Effector memory CD8-positive, alpha-beta T cell (primary cell): Measurements from ENCODE around the gene HNRNPF.
A peak's percentile ranks its signal among the peaks of the same experiment; 100 is the strongest.
"Not testable (repeated sequence)": the region's sequence is repeated elsewhere in the genome, so short reads cannot be mapped to it uniquely, and the experiment has no call there.

ENCODE experiments used
- ATAC-seq: fragments of 150-1000 bp; cut with Tn5 transposase; replicated peaks from 2 replicates; pipeline ENCODE4 v1.10.0; 2021; ENCODE audit warnings: mild to moderate bottlenecking, moderate library complexity
- DNase-seq, 3 experiments: peaks; one replicate each; pipeline ENCODE4 v3.0.0; 2021
- H3K27ac Mint-ChIP-seq, 2 donors: one replicate each; pipeline ENCODE4 v1.8.0; 2022; ENCODE audit warnings: mild to moderate bottlenecking in 2 of 2, mixed read lengths in 2 of 2, moderate library complexity in 2 of 2
- H3K27me3 Mint-ChIP-seq, 2 donors: one replicate each; pipeline ENCODE4 v1.8.0; 2022; ENCODE audit warnings: mixed read lengths in 2 of 2
- H3K36me3 Mint-ChIP-seq: one replicate; pipeline ENCODE4 v1.8.0; 2022; ENCODE audit warnings: mild to moderate bottlenecking, moderate library complexity, mixed read lengths; ENCODE audit not compliant: insufficient read depth
- H3K4me1 Mint-ChIP-seq, 2 donors: one replicate each; pipeline ENCODE4 v1.8.0; 2022; ENCODE audit warnings: low read depth in 2 of 2, mixed read lengths in 2 of 2
- H3K4me3 Mint-ChIP-seq, 2 donors: one replicate each; pipeline ENCODE4 v1.8.0; 2022; ENCODE audit warnings: mild to moderate bottlenecking in 2 of 2, mixed read lengths in 2 of 2, moderate library complexity in 2 of 2
- H3K9me3 Mint-ChIP-seq, 2 donors: one replicate each; pipeline ENCODE4 v1.8.0; 2022; ENCODE audit warnings: mixed read lengths in 2 of 2
- total RNA-seq, 9 experiments: gene quantifications; one replicate each; lab custom pipeline; 2026; lab: John Stamatoyannopoulos, UW

HNRNPF gene, protein sequence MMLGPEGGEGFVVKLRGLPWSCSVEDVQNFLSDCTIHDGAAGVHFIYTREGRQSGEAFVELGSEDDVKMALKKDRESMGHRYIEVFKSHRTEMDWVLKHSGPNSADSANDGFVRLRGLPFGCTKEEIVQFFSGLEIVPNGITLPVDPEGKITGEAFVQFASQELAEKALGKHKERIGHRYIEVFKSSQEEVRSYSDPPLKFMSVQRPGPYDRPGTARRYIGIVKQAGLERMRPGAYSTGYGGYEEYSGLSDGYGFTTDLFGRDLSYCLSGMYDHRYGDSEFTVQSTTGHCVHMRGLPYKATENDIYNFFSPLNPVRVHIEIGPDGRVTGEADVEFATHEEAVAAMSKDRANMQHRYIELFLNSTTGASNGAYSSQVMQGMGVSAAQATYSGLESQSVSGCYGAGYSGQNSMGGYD
- 176 to 689 (median 355) reads per million in 9 experiments for total RNA-seq

DNA sequence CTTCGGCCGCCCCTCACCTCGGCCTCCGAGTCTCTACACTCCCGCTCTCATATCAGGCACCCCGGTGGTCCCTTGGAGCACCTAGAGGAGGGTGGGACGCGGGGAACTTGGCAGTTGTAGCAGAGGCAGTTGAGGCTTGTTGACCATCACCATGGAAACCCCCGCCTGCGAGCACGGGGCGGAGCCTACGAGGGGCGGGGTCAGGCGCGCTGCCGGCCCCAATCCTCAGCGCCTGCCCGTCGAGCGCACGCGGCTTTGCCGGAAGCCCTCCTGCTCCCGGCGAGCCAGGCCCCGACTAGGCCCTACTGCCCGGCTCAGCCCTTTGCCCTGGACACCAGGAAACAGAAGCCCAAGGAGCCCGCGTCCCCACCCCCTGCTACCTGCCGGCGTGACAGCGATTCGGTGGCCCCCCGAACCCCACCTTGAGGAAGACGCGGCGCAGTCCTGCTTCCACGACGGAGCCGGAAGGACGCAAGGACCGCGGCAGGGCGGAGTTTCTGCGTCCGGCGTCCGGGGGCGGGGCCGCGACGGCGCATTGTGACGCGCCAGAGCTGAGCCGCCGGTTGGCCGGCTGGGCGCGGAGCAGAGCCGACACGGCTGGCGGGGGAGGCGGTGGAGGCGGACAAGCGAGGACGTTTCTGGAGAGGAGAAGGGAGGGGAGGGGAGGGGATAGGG, at the start of gene HNRNPF:
Gene HNRNPF, minus strand, starts transcription at position 477 of the 675 bp plus-strand sequence. CDS start 21,302 bp downstream, outside the sequence.
- peak within 1 kb of the TSS; percentile 86 to 97 for H3K4me3 Mint-ChIP-seq
- ATAC-seq (peak; percentile 72), DNase-seq (peak; percentile 94 to 96 (median 96))
- H3K27me3 Mint-ChIP-seq, result no peaks in the 10 kb centered on the region
- no peaks in the 10 kb centered on the region for H3K9me3 Mint-ChIP-seq
- peak within 1 kb of the TSS; percentile 99 to 100 for H3K27ac Mint-ChIP-seq
- peaks cover 67% of the 10 kb centered on the region for H3K36me3 Mint-ChIP-seq
- H3K4me1 Mint-ChIP-seq, result peaks cover 30 to 34% of the 10 kb centered on the region in 2 donors

DNA sequence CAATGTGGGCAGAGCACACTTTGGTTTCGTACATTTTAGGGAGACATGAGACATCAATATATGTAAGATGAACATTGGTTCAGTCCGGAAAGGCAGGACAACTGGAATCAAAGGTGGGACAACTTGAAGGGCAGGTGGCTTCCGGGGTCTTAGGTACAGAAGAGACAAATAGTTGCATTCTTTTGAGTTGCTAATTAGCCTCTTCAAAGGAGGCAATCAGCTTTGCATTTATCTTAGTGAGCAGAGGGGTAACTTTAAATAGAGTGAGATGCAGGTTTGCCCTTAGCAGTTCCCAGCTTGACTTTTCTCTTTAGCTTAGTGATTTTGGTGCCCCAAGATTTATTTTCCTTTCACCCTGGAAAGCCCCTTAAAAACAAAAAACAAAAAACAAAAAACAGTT, 49.2 kb upstream of the HNRNPF start:
- ATAC-seq (no peak), DNase-seq (no peak)
- peak overlapping the region in 1 of 2 donors; percentile 98 for H3K27ac Mint-ChIP-seq
- no peaks in the 10 kb centered on the region for H3K27me3 Mint-ChIP-seq
- no peaks in the 10 kb centered on the region for H3K9me3 Mint-ChIP-seq
- no peak overlapping the region for H3K4me3 Mint-ChIP-seq
- peaks cover 31% of the 10 kb centered on the region for H3K36me3 Mint-ChIP-seq
- peaks cover 22 to 34% of the 10 kb centered on the region in 2 donors for H3K4me1 Mint-ChIP-seq

DNA sequence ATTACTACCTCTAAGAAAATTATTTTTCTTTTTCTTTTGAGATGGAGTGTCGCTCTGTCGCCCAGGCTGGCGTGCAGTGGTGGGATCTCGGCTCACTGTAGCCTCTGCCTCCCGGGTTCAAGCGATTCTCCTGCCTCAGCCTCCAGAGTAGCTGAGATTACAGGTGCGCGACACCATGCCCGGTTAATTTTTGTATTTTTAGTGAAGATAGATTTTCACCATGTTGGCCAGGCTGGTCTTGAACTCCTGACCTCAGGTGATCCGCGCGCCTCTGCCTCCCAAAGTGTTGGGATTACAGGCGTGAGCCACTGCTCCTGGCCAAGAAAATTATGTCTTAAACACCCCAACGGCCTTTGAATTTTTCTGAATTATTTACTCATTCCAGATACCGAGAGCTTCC, 47.6 kb upstream of the HNRNPF start:
- not testable (repeated sequence) for DNase-seq, ATAC-seq, H3K27me3 Mint-ChIP-seq, H3K9me3 Mint-ChIP-seq
- Mint-ChIP-seq H3K4me3 (peak overlapping the region in 1 of 2 donors; percentile 99), H3K36me3 (peaks cover 28% of the 10 kb centered on the region), H3K4me1 (peaks cover 34 to 44% of the 10 kb centered on the region in 2 donors), H3K27ac (peak overlapping the region; percentile 98 to 100)

GRCh38 chr10:43454025-43454424, 45.0 kb upstream of the HNRNPF start:
- Mint-ChIP-seq H3K27ac (peak overlapping the region; percentile 98 to 100), H3K4me1 (peaks cover 35 to 45% of the 10 kb centered on the region in 2 donors), H3K36me3 (peaks cover 28% of the 10 kb centered on the region), H3K4me3 (peak overlapping the region; percentile 95 to 99)
- not testable (repeated sequence) for DNase-seq, ATAC-seq, H3K9me3 Mint-ChIP-seq, H3K27me3 Mint-ChIP-seq

- Mint-ChIP-seq H3K4me3 (peak overlapping the region; percentile 71 to 72), H3K36me3 (peaks cover 28% of the 10 kb centered on the region), H3K27ac (peak overlapping the region; percentile 92 to 97), H3K4me1 (peaks cover 35 to 45% of the 10 kb centered on the region in 2 donors), H3K9me3 (no peaks in the 10 kb centered on the region), H3K27me3 (no peaks in the 10 kb centered on the region)
- DNase-seq (no peak), ATAC-seq (no peak)
Measured at GRCh38 chr10:43453266-43453831, 44.4 kb upstream of the HNRNPF start.

DNA sequence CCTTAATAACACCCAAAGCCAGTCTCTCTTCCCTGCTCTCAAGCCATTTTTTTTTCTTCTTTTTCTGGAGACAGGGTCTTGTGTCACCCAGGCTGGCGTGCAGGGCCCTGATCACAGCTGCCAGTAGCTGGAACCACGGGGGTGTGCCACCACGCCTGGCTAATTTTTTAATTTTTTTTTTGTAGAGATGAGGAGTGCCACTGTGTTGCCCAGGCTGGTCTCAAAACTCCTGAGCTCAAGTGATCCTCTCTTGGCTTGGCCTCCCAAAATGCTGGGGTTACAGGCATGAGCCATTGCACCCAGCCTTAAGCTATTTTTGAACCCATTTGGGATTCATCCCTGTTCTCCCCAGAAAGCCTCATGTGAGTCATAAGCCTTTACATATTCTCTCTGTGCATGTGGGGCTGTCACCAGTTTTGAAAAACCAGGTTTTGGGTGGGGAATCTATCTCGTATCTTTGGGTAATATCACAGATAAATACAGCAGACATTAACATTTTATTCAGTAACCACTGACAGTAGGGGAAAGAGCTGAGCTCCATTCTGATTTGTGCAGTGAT, 43.4 kb upstream of the HNRNPF start:
- Mint-ChIP-seq H3K27ac (peak overlapping the region; percentile 92 to 97), H3K4me3 (peak overlapping the region; percentile 71 to 72), H3K36me3 (peaks cover 28% of the 10 kb centered on the region), H3K4me1 (peaks cover 35 to 45% of the 10 kb centered on the region in 2 donors), H3K9me3 (no peaks in the 10 kb centered on the region), H3K27me3 (no peaks in the 10 kb centered on the region)
- no peak for DNase-seq
- ATAC-seq, result no peak

GRCh38 chr10:43448742-43449141, 39.8 kb upstream of the HNRNPF start:
- no peak overlapping the region for H3K27ac Mint-ChIP-seq
- no peaks in the 10 kb centered on the region for H3K9me3 Mint-ChIP-seq
- DNase-seq (no peak), ATAC-seq (no peak)
- peaks cover 22 to 25% of the 10 kb centered on the region in 2 donors for H3K4me1 Mint-ChIP-seq
- H3K27me3 Mint-ChIP-seq, result no peaks in the 10 kb centered on the region
- H3K36me3 Mint-ChIP-seq, result peaks cover 1% of the 10 kb centered on the region
- H3K4me3 Mint-ChIP-seq, result no peak overlapping the region

GRCh38 chr10:43446219-43447017, 37.4 kb upstream of the HNRNPF start:
- DNase-seq, H3K36me3 Mint-ChIP-seq, H3K4me1 Mint-ChIP-seq, H3K27me3 Mint-ChIP-seq, H3K9me3 Mint-ChIP-seq, H3K4me3 Mint-ChIP-seq, H3K27ac Mint-ChIP-seq, ATAC-seq: not testable (repeated sequence)

DNA sequence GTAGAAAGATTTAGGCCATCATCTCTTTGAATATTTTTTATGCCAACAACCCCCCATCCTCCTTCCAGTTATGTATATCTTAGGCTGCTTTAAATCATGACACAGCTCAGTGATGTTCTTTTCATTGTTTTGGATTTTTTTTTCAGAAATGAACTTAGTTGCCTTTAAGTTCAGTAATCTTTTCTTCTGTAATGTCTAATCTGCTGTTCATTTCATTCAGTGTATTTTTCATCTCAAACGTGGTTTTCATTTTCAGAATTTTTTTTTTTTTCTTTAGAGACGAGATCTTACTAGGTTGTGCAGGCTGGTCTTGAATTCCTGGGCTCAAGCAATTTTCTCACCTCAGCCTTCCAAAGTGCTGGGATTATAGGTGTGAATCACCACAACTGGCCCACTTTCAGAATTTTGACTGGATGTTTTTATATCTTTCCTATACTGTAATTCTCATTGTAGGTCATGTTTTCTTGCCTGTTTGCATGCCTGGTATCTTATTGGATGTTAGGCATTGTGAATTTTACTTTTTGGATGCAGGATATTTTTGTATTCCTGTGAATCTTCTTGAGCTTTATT, 36.0 kb upstream of the HNRNPF start:
- H3K27ac Mint-ChIP-seq, result peak overlapping the region; percentile 79 to 82
- H3K36me3 Mint-ChIP-seq, result peaks cover 2% of the 10 kb centered on the region
- ATAC-seq, result no peak
- no peak for DNase-seq
- H3K9me3 Mint-ChIP-seq, result no peaks in the 10 kb centered on the region
- H3K4me1 Mint-ChIP-seq, result peaks cover 0 to 4% of the 10 kb centered on the region in 2 donors
- no peaks in the 10 kb centered on the region for H3K27me3 Mint-ChIP-seq
- no peak overlapping the region for H3K4me3 Mint-ChIP-seq

- no peaks in the 10 kb centered on the region for H3K27me3 Mint-ChIP-seq
- DNase-seq (no peak), ATAC-seq (no peak)
- H3K4me1 Mint-ChIP-seq, result peaks cover 0 to 8% of the 10 kb centered on the region in 2 donors
- H3K9me3 Mint-ChIP-seq, result no peaks in the 10 kb centered on the region
- peak overlapping the region; percentile 18 to 41 for H3K4me3 Mint-ChIP-seq
- H3K36me3 Mint-ChIP-seq, result peaks cover 3% of the 10 kb centered on the region
- H3K27ac Mint-ChIP-seq, result peak overlapping the region; percentile 79 to 82
Measured at GRCh38 chr10:43444323-43444722, 35.3 kb upstream of the HNRNPF start.

DNA sequence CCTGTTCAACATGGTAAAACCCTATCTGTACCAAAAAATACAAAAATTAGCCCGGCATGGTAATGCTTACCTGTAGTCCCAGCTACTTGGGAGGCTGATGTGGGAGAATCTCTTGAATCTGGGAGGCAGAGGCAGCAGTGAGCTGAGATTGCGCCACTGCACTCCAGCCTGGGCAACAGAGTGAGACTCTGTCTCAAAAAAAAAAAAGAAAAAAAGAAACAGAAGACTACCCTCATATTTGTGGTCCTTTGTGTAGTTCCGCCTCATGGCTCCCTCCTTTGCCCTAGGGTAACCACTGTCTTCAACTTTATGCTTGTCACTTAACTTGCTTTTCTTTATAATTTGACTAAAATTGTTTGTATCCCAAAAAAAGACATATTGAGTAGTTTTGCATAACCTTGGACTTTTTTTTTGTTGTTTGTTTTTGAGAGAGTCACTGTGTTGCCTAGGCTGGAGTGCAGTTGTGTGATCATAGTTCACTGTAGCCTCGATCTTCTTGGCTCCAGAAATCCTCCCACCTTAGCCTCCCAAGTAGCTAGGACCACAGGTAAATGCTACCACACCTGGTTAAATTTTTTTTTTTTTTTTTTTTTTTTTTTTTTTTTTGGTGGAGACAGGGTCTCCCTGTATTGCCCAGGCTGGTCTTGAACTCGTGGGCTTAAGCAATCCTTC, 31.6 kb upstream of the HNRNPF start:
- ATAC-seq (no peak), DNase-seq (no peak)
- Mint-ChIP-seq H3K36me3 (peaks cover 33% of the 10 kb centered on the region), H3K9me3 (no peaks in the 10 kb centered on the region), H3K27me3 (no peaks in the 10 kb centered on the region), H3K4me1 (peaks cover 14 to 26% of the 10 kb centered on the region in 2 donors), H3K4me3 (no peak overlapping the region), H3K27ac (peak overlapping the region; percentile 39 to 99)
